GM21529 (cell line): ENCODE data around the gene SBDS.
"Not testable (repeated sequence)": the region's sequence is repeated elsewhere in the genome, so short reads cannot be mapped to it uniquely, and the experiment has no call there.

Experiments
- ATAC-seq: cut with Tn5 transposase; IDR thresholded peaks from one replicate; pipeline ENCODE4 v1.9.1; 2021; ENCODE audit not compliant: unreplicated experiment

Gene SBDS

DNA sequence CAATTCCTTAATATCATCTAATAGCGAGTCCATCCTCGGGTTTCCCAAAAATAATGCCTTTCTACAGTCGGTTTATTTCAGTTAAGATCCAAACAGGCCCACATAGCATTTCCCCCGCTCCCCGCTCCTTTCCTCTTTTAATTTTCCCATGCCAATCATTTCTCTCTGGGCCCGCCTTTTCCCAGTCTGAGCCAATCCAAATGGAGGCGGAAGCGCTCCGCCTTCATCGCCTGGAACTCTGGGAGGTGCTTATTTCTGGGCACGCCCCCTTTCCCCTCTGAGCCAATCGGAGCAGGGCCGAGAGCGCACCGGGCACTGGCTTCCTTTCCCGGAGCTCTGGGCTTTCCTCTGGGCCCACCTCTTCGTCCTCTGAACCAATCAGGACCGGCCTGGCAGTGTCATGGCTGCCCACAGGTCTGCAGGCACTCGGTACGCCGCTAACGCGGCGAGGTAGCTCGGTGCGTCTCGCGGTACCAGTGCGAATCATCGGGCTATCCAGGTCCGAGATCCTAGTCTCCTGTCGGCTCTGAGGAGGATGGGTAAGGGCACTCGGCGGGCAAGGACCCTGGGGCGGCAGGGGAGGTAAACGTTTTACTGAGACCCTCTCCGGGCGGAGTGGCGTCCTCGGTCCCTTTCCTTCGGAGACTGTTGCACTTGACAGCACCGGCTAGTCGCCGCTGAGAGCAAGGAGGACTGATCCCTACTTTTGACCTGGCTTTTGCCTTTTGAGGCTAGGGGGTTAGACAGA is 1.2 kb upstream of the SBDS start, which contains the start of gene TYW1:
Gene TYW1, plus strand, starts transcription at position 390 of the 748 bp plus-strand sequence. Its CDS starts 146 bp downstream, at position 536.
- peak; percentile 87 for ATAC-seq

DNA sequence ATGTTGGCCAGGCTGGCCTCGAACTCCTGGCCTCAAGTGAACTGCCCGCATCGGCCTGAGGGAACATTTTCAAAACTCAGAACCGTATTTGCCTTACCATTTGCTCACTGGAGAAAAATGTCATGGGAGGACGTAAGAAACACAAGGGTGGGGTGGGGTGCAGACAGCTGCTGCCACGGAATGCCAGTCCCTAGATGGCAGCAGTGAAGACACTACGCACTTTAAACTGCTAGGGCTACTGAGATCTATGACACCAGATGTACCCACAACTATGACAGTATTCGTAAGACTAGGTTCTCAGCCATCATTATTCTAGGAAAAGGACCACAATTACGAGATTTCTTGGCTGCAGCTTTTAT is 716 bp downstream of the SBDS start:
- ATAC-seq: peak; percentile 35

DNA sequence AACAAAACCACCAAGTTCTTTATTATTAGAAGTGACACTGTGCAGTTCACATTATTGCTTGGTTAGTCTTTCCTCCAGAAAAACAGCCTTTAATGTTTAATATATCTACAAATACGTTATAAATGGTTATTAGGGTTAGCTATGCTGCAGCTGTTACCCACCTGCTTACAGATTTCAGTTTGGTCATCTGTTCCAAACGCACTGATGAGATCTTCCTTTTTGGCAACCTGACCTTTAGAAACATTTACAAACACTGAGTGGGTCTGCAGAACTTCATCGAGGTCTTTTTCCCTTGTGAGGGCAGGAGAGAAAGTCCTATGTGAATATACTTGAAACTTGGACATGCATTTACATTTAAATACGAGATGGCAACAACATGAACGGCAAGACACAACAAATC is 1.3 kb downstream of the SBDS start:
- not testable (repeated sequence) for ATAC-seq

DNA sequence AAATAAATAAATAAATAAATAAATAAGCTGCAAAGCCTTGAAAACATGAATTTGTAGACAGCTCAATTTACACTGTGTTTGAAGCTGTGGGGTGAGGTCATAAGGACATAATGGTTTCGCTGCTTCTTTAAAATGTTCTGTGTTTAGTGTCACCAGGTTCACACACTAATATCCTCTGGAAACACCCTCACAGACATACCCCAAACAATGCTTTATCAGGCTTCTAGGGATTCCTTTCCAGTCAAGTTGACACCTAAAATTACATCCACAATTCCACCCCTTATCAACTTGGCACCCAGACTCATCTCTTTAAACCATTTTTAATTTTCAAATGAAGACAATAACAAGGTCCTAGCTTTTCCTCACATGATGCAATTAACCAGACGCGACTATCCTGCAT is 5.8 kb downstream of the SBDS start:
- not testable (repeated sequence) for ATAC-seq

DNA sequence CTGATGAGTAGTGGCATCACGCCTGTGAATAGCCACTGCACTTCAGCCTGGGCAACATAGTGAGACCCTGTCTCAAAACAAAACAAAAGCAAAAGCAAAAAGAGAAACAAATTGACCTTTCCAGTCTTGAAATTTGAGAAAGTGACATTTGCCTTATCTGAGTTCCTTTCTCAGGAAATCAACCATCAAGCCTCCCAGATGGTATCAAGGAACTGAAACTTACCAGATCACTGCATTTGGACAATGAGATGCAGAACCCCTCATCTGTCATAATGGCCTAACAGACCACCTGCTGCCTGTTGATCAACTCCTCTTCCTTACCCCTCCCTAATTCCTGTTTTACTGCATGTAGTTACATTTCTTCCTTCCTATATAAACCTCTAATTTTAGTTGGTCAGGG is 15.1 kb downstream of the SBDS start:
- ATAC-seq: not testable (repeated sequence)

DNA sequence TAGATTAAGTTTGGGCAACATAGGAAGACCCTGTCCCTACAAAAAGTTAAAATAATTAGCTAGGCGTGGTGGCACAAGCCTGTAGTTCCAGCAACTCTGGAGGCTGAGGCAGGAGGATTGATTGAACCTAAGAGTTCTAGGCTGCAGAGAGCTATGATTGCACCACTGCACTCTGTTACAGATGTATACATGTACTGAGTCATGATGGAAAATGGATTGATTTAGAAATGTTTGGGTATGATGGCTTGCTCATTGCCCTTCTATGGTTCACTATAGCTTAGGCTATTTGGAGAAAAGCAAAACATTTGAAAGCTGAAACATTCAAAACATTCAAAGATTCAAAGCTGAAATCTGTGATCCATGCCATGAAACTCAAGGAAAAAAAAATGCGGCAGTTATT is 16.4 kb downstream of the SBDS start:
- ATAC-seq: not testable (repeated sequence)

DNA sequence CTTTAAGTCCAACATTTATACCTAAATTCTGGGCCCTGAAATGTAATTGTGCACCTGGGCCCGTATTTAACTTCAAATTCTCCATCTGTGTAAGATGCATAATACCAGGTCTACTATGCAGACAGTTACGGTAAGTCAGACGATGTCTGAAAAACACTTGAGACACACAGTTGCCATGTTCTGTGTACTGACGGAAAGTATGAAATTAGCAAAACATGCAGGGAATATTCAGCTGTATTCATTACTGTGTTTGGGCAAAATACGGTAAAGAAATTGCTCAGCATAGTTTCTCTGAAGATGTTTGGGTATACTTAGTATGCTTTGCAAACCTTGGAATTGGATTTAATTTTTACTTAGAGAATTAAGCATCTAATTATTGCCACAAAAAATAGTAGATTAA is 17.1 kb downstream of the SBDS start:
- ATAC-seq: not testable (repeated sequence)

DNA sequence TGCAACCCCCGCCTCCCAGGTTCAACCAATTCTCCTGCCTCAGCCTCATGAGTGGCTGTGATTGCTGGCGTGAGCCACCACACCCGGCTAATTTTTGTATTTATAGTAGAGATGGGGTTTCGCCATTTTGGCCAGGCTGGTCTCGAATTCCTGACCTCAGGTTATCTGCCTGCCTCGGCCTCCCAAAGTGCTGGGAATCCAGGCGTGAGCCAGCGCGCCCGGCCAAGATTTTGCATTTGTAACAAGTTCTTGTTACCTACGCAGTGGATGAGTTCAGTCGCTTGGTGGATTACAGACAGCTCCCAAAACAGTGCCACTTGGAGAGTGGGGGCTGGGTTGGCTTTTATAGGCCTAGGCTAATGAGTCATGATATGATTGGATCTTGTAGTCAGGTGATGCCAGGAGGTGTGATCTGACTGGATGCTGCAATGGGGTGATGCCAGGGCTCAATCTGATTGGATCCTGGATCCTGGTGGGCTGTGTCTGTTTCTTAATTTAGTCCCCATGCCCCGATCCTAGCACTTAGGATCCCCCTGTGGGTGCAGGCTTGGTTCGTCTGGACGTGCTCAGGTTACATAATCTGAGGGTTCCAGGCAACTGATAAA is 20.3 kb downstream of the SBDS start:
- ATAC-seq: no peak

DNA sequence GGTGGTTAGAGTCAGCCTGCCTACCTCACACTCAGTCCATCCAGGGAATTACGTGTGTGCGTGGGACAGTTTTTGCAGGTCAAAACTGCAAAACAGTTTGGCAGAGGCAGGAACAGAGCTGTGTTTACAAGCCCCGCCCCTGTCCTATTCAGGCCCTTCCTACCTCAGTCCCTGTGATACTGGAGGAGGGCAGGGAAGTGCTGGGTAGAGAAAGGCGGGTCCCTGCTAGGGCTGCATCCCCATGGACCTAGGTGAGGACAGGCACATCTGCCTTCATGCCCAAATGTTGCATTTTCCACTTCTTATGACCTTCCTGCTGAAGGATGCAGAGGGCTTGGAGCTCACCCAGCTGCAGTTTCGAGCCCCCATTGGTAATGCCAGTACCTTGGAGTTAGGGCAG is 25.1 kb downstream of the SBDS start:
- ATAC-seq: no peak

DNA sequence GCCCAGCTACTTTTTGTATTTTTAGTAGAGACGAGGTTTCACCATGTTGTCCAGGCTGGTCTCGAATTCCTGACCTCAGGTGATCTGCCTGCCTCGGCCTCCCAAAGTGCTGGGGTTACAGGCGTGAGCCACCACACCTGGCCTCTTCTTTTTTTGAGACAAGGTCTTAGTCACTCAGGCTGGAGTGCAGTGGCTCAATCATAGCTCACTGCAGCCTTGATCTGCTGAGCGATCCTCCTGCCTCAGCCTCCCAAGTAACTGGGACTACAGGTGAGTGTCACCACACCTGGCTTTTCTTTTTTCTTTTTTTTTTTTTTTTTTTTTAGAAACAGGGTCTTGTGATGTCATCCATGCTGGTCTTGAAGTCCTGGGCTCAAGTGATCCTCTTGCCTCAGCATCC is 26.4 kb downstream of the SBDS start:
- ATAC-seq: not testable (repeated sequence)

DNA sequence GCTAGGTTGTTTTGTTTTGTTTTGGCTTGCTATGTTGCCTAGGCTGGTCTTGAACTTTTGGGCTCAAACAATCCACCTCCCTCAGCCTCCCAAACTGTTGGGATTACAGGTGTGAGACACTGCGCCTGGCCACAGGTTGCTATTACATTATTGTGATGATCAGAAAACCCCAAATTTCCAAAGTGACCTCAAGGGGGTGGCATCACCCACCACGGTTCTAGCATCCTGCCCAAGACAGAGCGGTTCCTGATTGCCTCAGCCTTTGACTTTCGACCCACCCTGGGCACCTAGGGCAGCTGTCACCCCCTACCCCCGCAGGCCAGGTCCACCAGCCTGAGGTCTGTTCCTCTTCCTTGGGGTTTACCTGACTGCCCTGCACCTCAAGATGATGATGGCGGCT is 28.4 kb downstream of the SBDS start:
- no peak for ATAC-seq

DNA sequence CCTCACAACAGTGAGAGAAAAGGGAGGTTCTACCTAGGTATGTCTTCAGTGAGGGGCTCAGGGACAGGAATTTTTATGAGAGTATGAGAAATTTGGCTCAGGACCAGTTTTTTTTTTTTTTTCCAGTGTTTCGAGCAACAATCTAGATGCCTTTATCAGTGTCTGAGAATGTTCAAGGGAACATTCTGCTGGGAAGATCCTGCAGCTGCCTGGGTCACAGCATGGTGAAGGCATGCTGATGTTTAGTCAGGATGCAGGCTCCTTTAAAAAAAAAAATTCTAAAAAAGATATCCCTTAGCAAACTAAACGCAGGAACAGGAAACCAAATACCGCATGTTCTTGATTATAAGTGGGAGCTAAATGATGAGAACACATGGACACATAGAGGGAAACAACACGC is 31.0 kb downstream of the SBDS start:
- no peak for ATAC-seq

DNA sequence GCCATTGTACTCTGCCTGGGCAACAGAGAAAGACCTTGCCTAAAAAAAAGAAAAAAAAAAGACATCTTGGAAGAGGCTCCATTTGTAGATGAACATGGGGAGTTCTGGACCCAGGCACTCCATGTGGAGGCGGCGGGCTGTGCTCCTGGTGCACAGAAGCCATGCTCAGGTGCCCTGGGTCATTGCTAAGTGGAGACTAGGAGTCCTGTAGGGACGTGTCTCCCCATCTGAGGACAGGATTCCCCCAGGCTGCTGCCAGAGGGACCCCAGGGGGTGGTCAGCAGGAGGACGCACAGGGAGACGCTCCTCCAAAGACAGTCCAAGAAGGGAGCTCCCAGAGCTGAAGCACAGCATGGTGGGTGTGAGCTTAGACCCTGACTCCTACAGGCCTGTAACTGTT is 34.3 kb downstream of the SBDS start:
- no peak for ATAC-seq

DNA sequence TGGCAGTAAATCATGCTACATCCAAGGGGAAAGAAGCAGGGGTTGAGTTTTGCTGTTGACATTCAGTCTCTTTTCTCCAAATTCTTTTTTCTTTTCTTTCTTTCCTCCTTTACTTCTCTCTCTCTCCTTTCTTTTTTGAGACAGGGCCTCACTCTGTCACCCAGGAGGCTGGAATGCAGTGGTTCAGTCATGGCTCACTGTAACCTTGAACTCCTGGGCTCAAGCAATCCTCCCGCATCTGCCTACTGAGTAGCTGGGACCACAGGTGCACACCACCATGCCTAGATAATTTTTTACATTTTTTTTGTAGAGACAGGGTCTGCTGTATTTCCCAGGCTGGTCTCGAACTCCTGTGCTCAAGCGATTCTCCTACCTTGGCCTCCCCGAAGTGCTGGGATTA is 35.2 kb downstream of the SBDS start:
- ATAC-seq: no peak

DNA sequence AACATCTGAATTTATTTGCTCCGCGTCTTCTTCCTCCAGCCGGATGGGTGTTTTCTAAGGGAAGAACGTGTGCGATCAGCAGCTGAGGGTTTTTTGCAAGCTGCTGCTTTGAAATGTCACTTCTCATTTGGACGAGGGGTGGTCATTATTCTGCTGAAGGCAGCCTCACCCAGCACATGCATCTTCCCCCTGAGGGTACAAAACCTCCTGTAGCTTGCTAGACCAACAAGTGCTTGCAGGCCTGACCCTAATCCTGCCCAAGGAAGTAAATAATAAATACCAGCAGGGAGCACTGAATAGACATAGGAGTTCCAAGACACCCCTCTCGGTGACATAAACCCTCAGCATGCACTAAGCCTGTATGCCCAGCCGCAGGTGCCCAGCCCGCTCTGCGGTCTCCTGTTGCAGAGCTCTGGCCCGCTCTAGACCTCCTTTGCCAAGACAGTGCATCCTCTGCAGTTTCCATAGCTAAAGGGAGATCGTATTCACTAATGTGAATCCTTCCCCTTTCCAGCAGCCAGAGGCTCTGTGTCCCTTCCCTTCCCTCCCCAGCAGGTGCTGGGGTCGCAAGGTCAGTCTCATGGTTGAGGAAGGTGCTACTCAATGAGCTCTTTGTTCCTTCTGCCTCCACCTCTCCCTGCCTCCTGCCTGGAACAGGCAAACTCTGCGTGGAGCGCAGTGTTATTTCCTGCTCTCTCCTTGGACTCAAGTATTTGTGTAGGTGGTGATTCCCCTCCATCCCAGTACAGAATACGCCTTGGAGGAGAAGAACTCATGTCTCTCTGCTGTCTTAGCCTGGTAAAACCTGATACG is 36.6 kb downstream of the SBDS start:
- no peak for ATAC-seq

DNA sequence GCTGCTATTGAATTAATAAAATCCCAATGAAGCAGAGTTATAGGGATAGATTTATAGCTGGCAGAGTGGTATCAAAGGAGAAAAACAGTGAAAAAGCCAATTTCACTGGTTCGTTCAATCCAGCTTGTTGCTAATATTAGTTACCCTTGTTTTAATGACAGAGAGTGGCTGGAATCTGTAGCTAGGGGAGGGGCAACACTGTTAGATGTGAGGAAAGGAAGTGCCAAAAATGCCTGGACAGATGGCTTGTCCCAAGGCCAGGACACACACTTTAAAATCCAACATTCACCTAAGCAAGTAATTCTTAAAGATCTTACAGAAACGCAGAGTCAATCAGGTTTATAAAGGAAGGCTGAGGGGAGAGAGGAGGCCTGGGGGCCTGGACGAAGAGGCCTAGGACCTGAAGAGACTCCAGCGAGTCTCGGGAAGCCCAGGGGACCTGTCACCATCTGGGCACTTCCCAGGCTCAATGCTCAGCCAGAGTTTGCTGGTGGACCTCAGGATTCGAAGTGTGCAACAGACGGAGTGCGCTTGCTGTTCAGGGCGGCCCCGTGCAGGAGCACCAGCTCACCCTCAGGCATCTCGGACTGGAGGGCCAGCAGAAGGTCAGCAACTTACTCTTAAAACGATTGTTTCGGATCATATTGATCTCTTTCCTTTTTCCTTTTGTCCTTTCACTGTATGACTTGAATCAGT is 37.6 kb downstream of the SBDS start:
- no peak for ATAC-seq

DNA sequence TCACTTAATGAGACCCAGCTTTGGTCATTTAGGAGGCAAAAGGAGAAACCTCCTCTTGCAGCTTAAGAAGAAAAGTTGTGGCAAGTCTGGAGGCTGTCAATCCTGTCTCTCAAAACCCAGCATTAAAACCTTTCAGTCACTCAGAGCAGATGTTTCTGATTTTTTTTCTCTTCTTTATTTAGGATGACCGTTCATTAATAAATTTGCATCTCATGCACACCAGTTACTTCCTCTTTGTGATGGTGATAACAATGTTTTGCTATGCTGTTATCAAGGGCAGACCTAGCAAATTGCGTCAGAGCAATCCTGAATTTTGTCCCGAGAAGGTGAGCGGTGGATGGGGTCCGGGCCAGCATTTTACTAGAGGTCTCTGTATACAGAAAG is 42.4 kb downstream of the SBDS start:
- ATAC-seq: no peak

DNA sequence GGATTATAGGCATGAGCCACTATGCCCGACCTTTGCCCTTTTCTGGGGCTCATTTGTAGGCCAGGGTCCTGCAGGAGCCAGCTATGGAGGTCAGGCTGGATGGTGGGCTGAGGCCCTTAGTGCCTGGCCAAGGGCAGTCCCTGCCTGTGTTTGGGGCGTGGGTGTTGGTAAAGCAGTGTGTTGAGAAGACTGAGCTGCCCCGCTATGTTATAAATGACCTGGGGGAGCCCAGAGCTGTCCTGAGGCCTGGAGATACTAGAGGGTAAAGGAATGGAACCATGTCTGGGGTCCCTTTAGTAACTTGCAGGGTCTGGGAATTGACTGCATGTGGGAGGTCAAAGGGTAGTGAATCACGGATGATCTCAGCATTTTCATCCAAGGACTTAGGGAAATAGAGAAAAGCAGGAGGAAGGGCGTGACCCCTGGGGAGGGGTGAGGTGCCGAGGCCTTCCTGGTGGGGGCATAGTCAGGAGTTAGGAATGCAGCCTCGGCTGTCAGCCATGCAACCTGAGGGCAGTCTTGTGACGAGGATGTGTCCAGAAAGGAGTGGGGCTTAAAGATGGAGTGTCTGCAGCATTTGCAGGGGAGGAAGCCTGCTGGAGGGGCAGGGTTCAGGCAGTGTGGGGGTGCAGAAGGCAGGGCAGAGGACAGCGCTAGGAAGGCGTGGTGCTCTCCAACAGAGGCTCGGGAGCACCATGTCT is 42.9 kb downstream of the SBDS start:
- no peak for ATAC-seq

DNA sequence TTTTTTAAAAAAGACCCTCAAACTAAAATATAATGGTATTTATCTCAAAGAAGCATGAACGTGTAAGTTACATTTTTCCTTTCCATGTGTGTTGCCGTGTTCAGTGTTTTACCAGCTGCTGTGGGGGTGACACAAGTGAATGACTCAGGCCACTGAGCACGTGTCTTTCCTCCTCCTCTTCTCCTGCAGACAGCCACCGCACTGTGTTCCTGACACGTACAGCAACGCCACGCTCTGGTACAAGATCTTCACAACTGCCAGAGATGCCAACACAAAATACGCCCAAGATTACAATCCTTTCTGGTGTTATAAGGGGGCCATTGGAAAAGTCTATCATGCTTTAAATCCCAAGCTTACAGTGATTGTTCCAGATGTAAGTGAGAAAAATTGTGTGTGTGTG is 44.6 kb downstream of the SBDS start:
- ATAC-seq: no peak

DNA sequence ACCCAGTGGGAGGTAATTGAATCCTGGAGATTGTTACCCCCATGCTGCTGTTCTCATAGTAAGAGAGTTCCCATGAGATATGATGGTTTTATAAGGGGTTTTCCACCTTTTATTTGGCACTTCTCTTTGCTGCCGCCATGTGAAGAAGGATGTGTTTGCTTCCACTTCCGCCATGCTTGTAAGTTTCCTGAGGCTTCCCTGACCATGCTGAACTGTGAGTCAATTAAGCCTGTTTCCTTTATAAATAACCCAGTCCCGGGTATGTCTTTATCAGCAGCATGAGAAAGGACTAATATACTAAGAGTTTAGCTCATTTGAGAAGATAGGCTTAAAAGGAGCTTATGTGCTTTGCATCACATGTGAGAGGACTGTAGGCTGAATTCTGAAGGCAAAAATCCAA is 45.1 kb downstream of the SBDS start:
- ATAC-seq: no peak
